Osteocyte (in vitro differentiated cells): ENCODE data around the gene ST3GAL5. TPM values are rescaled to one million over a fixed set of nuclear protein-coding genes. Genes with fewer than 3 reads are reported as not detected.

ENCODE experiments used
- DNase-seq: peaks from one replicate; pipeline ENCODE4 v3.0.0; 2021; ENCODE audit warnings: mixed read lengths; ENCODE audit not compliant: unreplicated experiment; ENCODE audit errors: extremely low spot score
- H3K27ac Mint-ChIP-seq: one replicate; pipeline ENCODE4 v1.8.0; 2021; ENCODE audit warnings: mild to moderate bottlenecking, mixed read lengths; ENCODE audit not compliant: unreplicated experiment
- H3K27me3 Mint-ChIP-seq: one replicate; pipeline ENCODE4 v1.8.0; 2021; ENCODE audit warnings: mixed read lengths; ENCODE audit not compliant: unreplicated experiment
- H3K36me3 Mint-ChIP-seq: one replicate; pipeline ENCODE4 v1.8.0; 2021; ENCODE audit warnings: mixed read lengths; ENCODE audit not compliant: unreplicated experiment
- H3K4me1 Mint-ChIP-seq: one replicate; pipeline ENCODE4 v1.8.0; 2021; ENCODE audit warnings: mixed read lengths; ENCODE audit not compliant: unreplicated experiment
- H3K4me3 Mint-ChIP-seq: one replicate; pipeline ENCODE4 v1.8.0; 2021; ENCODE audit warnings: mild to moderate bottlenecking, moderate library complexity, mixed read lengths; ENCODE audit not compliant: unreplicated experiment
- H3K9me3 Mint-ChIP-seq: one replicate; pipeline ENCODE4 v1.8.0; 2021; ENCODE audit warnings: mixed read lengths; ENCODE audit not compliant: unreplicated experiment
- CTCF ChIP-seq: fragments of 200-600 bp; sonication (generic); IDR thresholded peaks from 2 replicates; pipeline ENCODE4 v1.5.0; 2021; ENCODE audit warnings: antibody characterized with exemption, mild to moderate bottlenecking, moderate library complexity
- total RNA-seq: library from RNA; stranded (reverse); gene quantifications from 2 replicates; pipeline ENCODE4 v1.2.1, GENCODE V29; 2021

Gene ST3GAL5
- total RNA-seq, 1 donor from 2014 or later = 42.2 TPM

GRCh38 chr2:85789271-85789670 is 99.5 kb downstream of the ST3GAL5 start:
- H3K27me3 Mint-ChIP-seq = peaks cover 6% of the 10 kb centered on the region
- H3K4me3 Mint-ChIP-seq = no peak overlapping the region
- peaks cover 44% of the 10 kb centered on the region for H3K4me1 Mint-ChIP-seq
- H3K36me3 Mint-ChIP-seq = peaks cover 6% of the 10 kb centered on the region
- no peaks in the 10 kb centered on the region for H3K9me3 Mint-ChIP-seq
- no peak for TF ChIP-seq CTCF
- no peak for DNase-seq
- H3K27ac Mint-ChIP-seq = no peak overlapping the region

- no peak for TF ChIP-seq CTCF
- H3K27ac Mint-ChIP-seq = no peak overlapping the region
- H3K4me1 Mint-ChIP-seq = peaks cover 37% of the 10 kb centered on the region
- no peak for DNase-seq
- no peak overlapping the region for H3K4me3 Mint-ChIP-seq
- H3K27me3 Mint-ChIP-seq = peaks cover 6% of the 10 kb centered on the region
- no peaks in the 10 kb centered on the region for H3K9me3 Mint-ChIP-seq
- peaks cover 6% of the 10 kb centered on the region for H3K36me3 Mint-ChIP-seq
These were observed 100.2 kb downstream of the ST3GAL5 start for GRCh38 chr2:85788603-85789002.

- Mint-ChIP-seq H3K4me3 (no peak overlapping the region), H3K27ac (no peak overlapping the region), H3K27me3 (peaks cover 6% of the 10 kb centered on the region), H3K36me3 (peaks cover 6% of the 10 kb centered on the region), H3K4me1 (peaks cover 32% of the 10 kb centered on the region), H3K9me3 (no peaks in the 10 kb centered on the region)
- no peak for TF ChIP-seq CTCF
- no peak for DNase-seq
These were observed 100.8 kb downstream of the ST3GAL5 start for GRCh38 chr2:85787981-85788340.

- Mint-ChIP-seq H3K27me3 (peaks cover 6% of the 10 kb centered on the region), H3K27ac (no peak overlapping the region), H3K4me3 (no peak overlapping the region), H3K9me3 (no peaks in the 10 kb centered on the region), H3K36me3 (peaks cover 6% of the 10 kb centered on the region), H3K4me1 (peaks cover 27% of the 10 kb centered on the region)
- no peak for DNase-seq
- TF ChIP-seq CTCF = no peak
These were observed 101.4 kb downstream of the ST3GAL5 start for GRCh38 chr2:85787282-85787980.

Other genes with a start within 250 kb of the ST3GAL5 start
- not detected in 2 replicates for gene SFTPB, start 220.8 kb downstream of the ST3GAL5 start, total RNA-seq
- gene GNLY, start 194.6 kb downstream of the ST3GAL5 start, total RNA-seq = not detected in 2 replicates
- 5.9 and 7.1 TPM in 2 replicates for gene ATOH8, start 135.0 kb downstream of the ST3GAL5 start, total RNA-seq
- gene POLR1A, start 216.9 kb upstream of the ST3GAL5 start, total RNA-seq = 43.2 and 49.5 TPM in 2 replicates
- 70.9 and 71.8 TPM in 2 replicates for gene PTCD3, start 217.2 kb upstream of the ST3GAL5 start, total RNA-seq